Fibroblast of skin of right quadriceps (primary cell): ENCODE results near the gene TRAIP.

Experiments used
- DNase-seq: peaks from one replicate; pipeline ENCODE4 v3.0.0-alpha.2; 2013

TRAIP gene

GRCh38 chr3:49813497-49814174 lies 42.7 kb downstream of the TRAIP start, which contains the start of gene UBA7:
Gene UBA7 (minus strand): TSS chr3:49813953. CDS start chr3:49813787, 166 bp downstream.
- peak; percentile 83 for DNase-seq

GRCh38 chr3:49812916-49813496 lies 43.4 kb downstream of the TRAIP start:
- no peak for DNase-seq

GRCh38 chr3:49807431-49808114 lies 48.8 kb downstream of the TRAIP start:
- peak; percentile 34 for DNase-seq

GRCh38 chr3:49806850-49807249 lies 49.5 kb downstream of the TRAIP start:
- DNase-seq = no peak

- DNase-seq = peak; percentile 89
Measured at GRCh38 chr3:49805897-49806701, 50.3 kb downstream of the TRAIP start.

- peak; percentile 98 for DNase-seq
Measured at GRCh38 chr3:49805367-49805782, 51.0 kb downstream of the TRAIP start.

GRCh38 chr3:49804141-49805041 lies 52.0 kb downstream of the TRAIP start:
- peak; percentile 22 for DNase-seq

GRCh38 chr3:49803465-49804140 lies 52.8 kb downstream of the TRAIP start:
- peak; percentile 56 for DNase-seq

GRCh38 chr3:49802719-49803464 lies 53.5 kb downstream of the TRAIP start, which contains the start of gene INKA1:
Gene INKA1 (plus strand): TSS chr3:49803261. CDS start chr3:49803393, 132 bp downstream.
- DNase-seq = peak; percentile 80

- no peak for DNase-seq
Measured at GRCh38 chr3:49801160-49801559, 55.2 kb downstream of the TRAIP start.

GRCh38 chr3:49799761-49800160 lies 56.6 kb downstream of the TRAIP start, which contains the start of gene CDHR4:
Gene CDHR4 (minus strand): TSS chr3:49799873. CDS start chr3:49799812, 61 bp downstream.
- DNase-seq = peak; percentile 65

- no peak for DNase-seq
Measured at GRCh38 chr3:49799105-49799504, 57.3 kb downstream of the TRAIP start.

GRCh38 chr3:49794926-49795905 lies 61.1 kb downstream of the TRAIP start:
- no peak for DNase-seq

GRCh38 chr3:49794431-49794830 lies 61.9 kb downstream of the TRAIP start:
- no peak for DNase-seq

- DNase-seq = no peak
Measured at GRCh38 chr3:49793486-49794085, 62.8 kb downstream of the TRAIP start.

GRCh38 chr3:49792371-49793150 lies 63.8 kb downstream of the TRAIP start:
- DNase-seq = no peak

GRCh38 chr3:49791571-49791970 lies 64.8 kb downstream of the TRAIP start:
- DNase-seq = no peak
